ENCODE results near the gene USP17L22.
"Not testable (repeated sequence)": the region's sequence is repeated elsewhere in the genome, so short reads cannot be mapped to it uniquely, and the experiment has no call there.

The USP17L22 gene

GRCh38 chr4:9267319-9267718 lies at the start of gene USP17L22:
Gene USP17L22 (plus strand): TSS chr4:9267619. CDS start chr4:9267619, 0 bp downstream.
- not testable (repeated sequence) for DNase-seq

GRCh38 chr4:9219852-9220251 lies 47.6 kb upstream of the USP17L22 start, which contains the start of gene USP17L12:
Gene USP17L12 (plus strand): TSS chr4:9220152. CDS start chr4:9220152, 0 bp downstream.
- DNase-seq = not testable (repeated sequence)

- not testable (repeated sequence) for DNase-seq
Observed at GRCh38 chr4:9224596-9224995, 42.8 kb upstream of the USP17L22 start, which contains the start of gene USP17L13. Gene USP17L13 (plus strand): TSS chr4:9224896. CDS start chr4:9224896, 0 bp downstream.

- DNase-seq = not testable (repeated sequence)
Observed at GRCh38 chr4:9230249-9230648, 37.2 kb upstream of the USP17L22 start.

GRCh38 chr4:9234085-9234484 lies 33.3 kb upstream of the USP17L22 start, which contains the start of gene USP17L15:
Gene USP17L15 (plus strand): TSS chr4:9234385. CDS start chr4:9234385, 0 bp downstream.
- not testable (repeated sequence) for DNase-seq

GRCh38 chr4:9238461-9238860 lies 29.0 kb upstream of the USP17L22 start:
- DNase-seq = not testable (repeated sequence)

- DNase-seq = not testable (repeated sequence)
Observed at GRCh38 chr4:9243579-9243978, 23.8 kb upstream of the USP17L22 start, which contains the start of gene USP17L17. Gene USP17L17 (plus strand): TSS chr4:9243879. CDS start chr4:9243879, 0 bp downstream.

GRCh38 chr4:9247953-9248680 lies 19.3 kb upstream of the USP17L22 start, which contains the start of gene USP17L18:
Gene USP17L18 (plus strand): TSS chr4:9248630. CDS start chr4:9248630, 0 bp downstream.
- not testable (repeated sequence) for DNase-seq

GRCh38 chr4:9253078-9253477 lies 14.3 kb upstream of the USP17L22 start, which contains the start of gene USP17L19:
Gene USP17L19 (plus strand): TSS chr4:9253378. CDS start chr4:9253378, 0 bp downstream.
- not testable (repeated sequence) for DNase-seq

- not testable (repeated sequence) for DNase-seq
Observed at GRCh38 chr4:9257824-9258223, 9.6 kb upstream of the USP17L22 start, which contains the start of gene USP17L20. Gene USP17L20 (plus strand): TSS chr4:9258124. CDS start chr4:9258124, 0 bp downstream.

- DNase-seq = not testable (repeated sequence)
Observed at GRCh38 chr4:9262572-9262971, 4.8 kb upstream of the USP17L22 start, which contains the start of gene USP17L21. Gene USP17L21 (plus strand): TSS chr4:9262872. CDS start chr4:9262872, 0 bp downstream.

GRCh38 chr4:9271719-9272118 lies 4.3 kb downstream of the USP17L22 start:
- DNase-seq = not testable (repeated sequence)

Measured in femur (tissue), 1 donor.